ENCODE measurements around the gene MYRF.

The MYRF gene

DNA sequence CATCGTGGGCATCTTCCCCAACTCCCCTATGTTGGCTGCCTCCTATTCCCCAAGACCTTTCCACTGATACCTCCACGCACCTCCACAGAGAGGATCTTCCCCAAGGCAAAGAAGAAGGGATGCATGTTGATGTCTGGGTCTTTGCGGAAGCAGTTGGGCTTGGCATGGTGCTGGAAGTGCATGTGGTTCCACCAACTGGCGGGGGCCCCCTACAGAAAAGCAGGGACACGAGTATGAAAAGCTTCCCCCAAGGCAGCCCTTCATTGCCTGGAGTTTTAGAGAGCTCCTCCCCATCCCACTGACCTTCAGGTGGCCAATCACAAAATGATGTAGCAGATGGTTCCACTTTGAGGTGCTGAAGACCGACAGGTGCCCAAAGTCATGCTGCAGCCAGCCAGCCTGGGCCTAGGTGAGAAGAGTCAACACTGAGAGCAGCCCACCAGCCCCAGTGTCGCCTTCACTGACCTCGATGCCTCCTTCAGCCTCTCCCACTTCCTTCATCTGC is 58.3 kb downstream of the MYRF start (continued):
- TF ChIP-seq, protein P1, sequence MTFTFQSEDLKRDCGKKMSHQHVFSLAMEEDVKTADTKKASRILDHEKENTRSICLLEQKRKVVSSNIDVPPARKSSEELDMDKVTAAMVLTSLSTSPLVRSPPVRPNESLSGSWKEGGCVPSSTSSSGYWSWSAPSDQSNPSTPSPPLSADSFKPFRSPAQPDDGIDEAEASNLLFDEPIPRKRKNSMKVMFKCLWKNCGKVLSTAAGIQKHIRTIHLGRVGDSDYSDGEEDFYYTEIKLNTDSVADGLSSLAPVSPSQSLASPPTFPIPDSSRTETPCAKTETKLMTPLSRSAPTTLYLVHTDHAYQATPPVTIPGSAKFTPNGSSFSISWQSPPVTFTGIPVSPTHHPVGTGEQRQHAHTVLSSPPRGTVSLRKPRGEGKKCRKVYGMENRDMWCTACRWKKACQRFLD (tag by site-specific recombination; IDR thresholded peaks at IDR 0.05) = no peak
- no peak for TF ChIP-seq ZNF24 (tag by site-specific recombination; IDR thresholded peaks at IDR 0.05)
- no peak for TF ChIP-seq ZNF777 (tag by site-specific recombination; IDR thresholded peaks at IDR 0.05; ENCODE audit: borderline replicate concordance)
- no peak for TF ChIP-seq KLF10 (tag by site-specific recombination; IDR thresholded peaks at IDR 0.05)

DNA sequence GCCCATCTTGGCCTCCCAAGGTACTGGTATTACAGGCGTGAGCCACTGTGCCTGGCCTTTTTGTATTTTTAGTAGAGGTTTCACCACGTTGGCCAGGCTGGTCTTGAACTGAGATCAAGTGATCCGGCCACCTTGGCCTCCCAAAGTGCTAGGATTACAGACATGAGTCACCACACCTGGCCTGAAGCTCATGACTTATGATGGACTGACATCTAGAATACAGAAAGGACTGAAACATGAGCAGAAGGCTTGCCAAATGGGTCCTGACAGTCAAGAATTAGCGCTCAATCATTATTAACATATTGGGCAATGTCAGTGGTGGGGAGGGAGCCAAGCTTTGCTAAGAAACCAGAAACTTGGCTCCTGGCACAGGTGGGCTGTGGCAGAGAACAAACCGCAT is 59.4 kb downstream of the MYRF start:
- Histone ChIP-seq H3K4me1 (ENCODE audit: control insufficient read depth, insufficient read depth, low read length) (no peaks in the 10 kb centered on the region), H3K9me3 (ENCODE audit: control insufficient read depth, insufficient read depth, low read depth, low read length) (no peaks in the 10 kb centered on the region), H3K36me3 (ENCODE audit: control insufficient read depth in 2 of 2, insufficient read depth in 1 of 2, low read length in 2 of 2) (peaks cover 0 to 45% of the 10 kb centered on the region in 2 experiments; a peak in 1 of 3 replicates), H3K27ac (ENCODE audit: extremely low read depth, low read depth, low read length) (no peak overlapping the region), H3K4me3 (ENCODE audit: low read depth, low read length) (no peak overlapping the region)
- ChIA-PET POLR2A (no interaction called here), CTCF (interaction anchor here (1.2 kb wide), 1 partner anchor 15 kb away, joined by 5 read pairs; no protein-coding TSS in a partner anchor)
- no peak for TF ChIP-seq ZNF768 (tag by site-specific recombination; IDR thresholded peaks at IDR 0.05)
- TF ChIP-seq, protein P2, sequence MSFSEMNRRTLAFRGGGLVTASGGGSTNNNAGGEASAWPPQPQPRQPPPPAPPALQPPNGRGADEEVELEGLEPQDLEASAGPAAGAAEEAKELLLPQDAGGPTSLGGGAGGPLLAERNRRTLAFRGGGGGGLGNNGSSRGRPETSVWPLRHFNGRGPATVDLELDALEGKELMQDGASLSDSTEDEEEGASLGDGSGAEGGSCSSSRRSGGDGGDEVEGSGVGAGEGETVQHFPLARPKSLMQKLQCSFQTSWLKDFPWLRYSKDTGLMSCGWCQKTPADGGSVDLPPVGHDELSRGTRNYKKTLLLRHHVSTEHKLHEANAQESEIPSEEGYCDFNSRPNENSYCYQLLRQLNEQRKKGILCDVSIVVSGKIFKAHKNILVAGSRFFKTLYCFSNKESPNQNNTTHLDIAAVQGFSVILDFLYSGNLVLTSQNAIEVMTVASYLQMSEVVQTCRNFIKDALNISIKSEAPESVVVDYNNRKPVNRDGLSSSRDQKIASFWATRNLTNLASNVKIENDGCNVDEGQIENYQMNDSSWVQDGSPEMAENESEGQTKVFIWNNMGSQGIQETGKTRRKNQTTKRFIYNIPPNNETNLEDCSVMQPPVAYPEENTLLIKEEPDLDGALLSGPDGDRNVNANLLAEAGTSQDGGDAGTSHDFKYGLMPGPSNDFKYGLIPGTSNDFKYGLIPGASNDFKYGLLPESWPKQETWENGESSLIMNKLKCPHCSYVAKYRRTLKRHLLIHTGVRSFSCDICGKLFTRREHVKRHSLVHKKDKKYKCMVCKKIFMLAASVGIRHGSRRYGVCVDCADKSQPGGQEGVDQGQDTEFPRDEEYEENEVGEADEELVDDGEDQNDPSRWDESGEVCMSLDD (tag by site-specific recombination; IDR thresholded peaks at IDR 0.05) = no peak
- TF ChIP-seq, protein P3, sequence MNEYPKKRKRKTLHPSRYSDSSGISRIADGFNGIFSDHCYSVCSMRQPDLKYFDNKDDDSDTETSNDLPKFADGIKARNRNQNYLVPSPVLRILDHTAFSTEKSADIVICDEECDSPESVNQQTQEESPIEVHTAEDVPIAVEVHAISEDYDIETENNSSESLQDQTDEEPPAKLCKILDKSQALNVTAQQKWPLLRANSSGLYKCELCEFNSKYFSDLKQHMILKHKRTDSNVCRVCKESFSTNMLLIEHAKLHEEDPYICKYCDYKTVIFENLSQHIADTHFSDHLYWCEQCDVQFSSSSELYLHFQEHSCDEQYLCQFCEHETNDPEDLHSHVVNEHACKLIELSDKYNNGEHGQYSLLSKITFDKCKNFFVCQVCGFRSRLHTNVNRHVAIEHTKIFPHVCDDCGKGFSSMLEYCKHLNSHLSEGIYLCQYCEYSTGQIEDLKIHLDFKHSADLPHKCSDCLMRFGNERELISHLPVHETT (tag by site-specific recombination; IDR thresholded peaks at IDR 0.05) = no peak
- no peak for TF ChIP-seq ZNF335 (tag by site-specific recombination; conservative IDR thresholded peaks at IDR 0.05)
- no peak for TF ChIP-seq ZNF624 (tag by site-specific recombination; IDR thresholded peaks at IDR 0.05)
- TF ChIP-seq, protein P4, sequence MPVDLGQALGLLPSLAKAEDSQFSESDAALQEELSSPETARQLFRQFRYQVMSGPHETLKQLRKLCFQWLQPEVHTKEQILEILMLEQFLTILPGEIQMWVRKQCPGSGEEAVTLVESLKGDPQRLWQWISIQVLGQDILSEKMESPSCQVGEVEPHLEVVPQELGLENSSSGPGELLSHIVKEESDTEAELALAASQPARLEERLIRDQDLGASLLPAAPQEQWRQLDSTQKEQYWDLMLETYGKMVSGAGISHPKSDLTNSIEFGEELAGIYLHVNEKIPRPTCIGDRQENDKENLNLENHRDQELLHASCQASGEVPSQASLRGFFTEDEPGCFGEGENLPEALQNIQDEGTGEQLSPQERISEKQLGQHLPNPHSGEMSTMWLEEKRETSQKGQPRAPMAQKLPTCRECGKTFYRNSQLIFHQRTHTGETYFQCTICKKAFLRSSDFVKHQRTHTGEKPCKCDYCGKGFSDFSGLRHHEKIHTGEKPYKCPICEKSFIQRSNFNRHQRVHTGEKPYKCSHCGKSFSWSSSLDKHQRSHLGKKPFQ (tag by site-specific recombination; IDR thresholded peaks at IDR 0.05) = no peak
- TF ChIP-seq ZNF654 (tag by site-specific recombination; IDR thresholded peaks at IDR 0.05; ENCODE audit: low read depth) = no peak
- TF ChIP-seq ZNF571 (tag by site-specific recombination; IDR thresholded peaks at IDR 0.05) = no peak
- TF ChIP-seq ZNF510 (tag by site-specific recombination; IDR thresholded peaks at IDR 0.05; ENCODE audit: insufficient replicate concordance) = no peak
- no peak for TF ChIP-seq ZNF777 (tag by site-specific recombination; IDR thresholded peaks at IDR 0.05; ENCODE audit: borderline replicate concordance)
- no peak for TF ChIP-seq GLIS1 (tag by site-specific recombination; IDR thresholded peaks at IDR 0.05)
- TF ChIP-seq ZNF548 (tag by site-specific recombination; IDR thresholded peaks at IDR 0.05) = no peak
- no peak for TF ChIP-seq ZIC2 (tag by site-specific recombination; IDR thresholded peaks at IDR 0.05)
- no peak for TF ChIP-seq SP7 (tag by site-specific recombination; IDR thresholded peaks at IDR 0.05)
- TF ChIP-seq ZNF423 (tag by site-specific recombination; IDR thresholded peaks at IDR 0.05) = no peak
- no peak for TF ChIP-seq ZNF16 (tag by site-specific recombination; IDR thresholded peaks at IDR 0.05; ENCODE audit: low read depth)
- TF ChIP-seq, protein P5, sequence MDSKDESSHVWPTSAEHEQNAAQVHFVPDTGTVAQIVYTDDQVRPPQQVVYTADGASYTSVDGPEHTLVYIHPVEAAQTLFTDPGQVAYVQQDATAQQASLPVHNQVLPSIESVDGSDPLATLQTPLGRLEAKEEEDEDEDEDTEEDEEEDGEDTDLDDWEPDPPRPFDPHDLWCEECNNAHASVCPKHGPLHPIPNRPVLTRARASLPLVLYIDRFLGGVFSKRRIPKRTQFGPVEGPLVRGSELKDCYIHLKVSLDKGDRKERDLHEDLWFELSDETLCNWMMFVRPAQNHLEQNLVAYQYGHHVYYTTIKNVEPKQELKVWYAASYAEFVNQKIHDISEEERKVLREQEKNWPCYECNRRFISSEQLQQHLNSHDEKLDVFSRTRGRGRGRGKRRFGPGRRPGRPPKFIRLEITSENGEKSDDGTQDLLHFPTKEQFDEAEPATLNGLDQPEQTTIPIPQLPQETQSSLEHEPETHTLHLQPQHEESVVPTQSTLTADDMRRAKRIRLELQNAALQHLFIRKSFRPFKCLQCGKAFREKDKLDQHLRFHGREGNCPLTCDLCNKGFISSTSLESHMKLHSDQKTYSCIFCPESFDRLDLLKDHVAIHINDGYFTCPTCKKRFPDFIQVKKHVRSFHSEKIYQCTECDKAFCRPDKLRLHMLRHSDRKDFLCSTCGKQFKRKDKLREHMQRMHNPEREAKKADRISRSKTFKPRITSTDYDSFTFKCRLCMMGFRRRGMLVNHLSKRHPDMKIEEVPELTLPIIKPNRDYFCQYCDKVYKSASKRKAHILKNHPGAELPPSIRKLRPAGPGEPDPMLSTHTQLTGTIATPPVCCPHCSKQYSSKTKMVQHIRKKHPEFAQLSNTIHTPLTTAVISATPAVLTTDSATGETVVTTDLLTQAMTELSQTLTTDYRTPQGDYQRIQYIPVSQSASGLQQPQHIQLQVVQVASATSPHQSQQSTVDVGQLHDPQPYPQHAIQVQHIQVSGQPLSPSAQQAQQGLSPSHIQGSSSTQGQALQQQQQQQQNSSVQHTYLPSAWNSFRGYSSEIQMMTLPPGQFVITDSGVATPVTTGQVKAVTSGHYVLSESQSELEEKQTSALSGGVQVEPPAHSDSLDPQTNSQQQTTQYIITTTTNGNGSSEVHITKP (tag by site-specific recombination; IDR thresholded peaks at IDR 0.05) = no peak
- TF ChIP-seq SETDB1 (IDR thresholded peaks at IDR 0.05; ENCODE audit: insufficient read length, low read length) = no peak
- TF ChIP-seq, protein P6, sequence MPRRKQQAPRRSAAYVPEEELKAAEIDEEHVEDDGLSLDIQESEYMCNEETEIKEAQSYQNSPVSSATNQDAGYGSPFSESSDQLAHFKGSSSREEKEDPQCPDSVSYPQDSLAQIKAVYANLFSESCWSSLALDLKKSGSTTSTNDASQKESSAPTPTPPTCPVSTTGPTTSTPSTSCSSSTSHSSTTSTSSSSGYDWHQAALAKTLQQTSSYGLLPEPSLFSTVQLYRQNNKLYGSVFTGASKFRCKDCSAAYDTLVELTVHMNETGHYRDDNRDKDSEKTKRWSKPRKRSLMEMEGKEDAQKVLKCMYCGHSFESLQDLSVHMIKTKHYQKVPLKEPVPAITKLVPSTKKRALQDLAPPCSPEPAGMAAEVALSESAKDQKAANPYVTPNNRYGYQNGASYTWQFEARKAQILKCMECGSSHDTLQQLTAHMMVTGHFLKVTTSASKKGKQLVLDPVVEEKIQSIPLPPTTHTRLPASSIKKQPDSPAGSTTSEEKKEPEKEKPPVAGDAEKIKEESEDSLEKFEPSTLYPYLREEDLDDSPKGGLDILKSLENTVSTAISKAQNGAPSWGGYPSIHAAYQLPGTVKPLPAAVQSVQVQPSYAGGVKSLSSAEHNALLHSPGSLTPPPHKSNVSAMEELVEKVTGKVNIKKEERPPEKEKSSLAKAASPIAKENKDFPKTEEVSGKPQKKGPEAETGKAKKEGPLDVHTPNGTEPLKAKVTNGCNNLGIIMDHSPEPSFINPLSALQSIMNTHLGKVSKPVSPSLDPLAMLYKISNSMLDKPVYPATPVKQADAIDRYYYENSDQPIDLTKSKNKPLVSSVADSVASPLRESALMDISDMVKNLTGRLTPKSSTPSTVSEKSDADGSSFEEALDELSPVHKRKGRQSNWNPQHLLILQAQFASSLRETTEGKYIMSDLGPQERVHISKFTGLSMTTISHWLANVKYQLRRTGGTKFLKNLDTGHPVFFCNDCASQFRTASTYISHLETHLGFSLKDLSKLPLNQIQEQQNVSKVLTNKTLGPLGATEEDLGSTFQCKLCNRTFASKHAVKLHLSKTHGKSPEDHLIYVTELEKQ (tag by site-specific recombination; IDR thresholded peaks at IDR 0.05; ENCODE audit: borderline replicate concordance) = no peak
- TF ChIP-seq RBAK (tag by site-specific recombination; IDR thresholded peaks at IDR 0.05) = no peak
